ENCODE data around the gene NUP133.

NUP133 gene

GRCh38 chr1:229474509-229474908 lies 33.6 kb downstream of the NUP133 start:
- H3K4me3 ChIP-seq (ENCODE audit: low read depth, low read length) = no peak overlapping the region
- H3K27ac ChIP-seq (ENCODE audit: low read depth, low read length) = no peak overlapping the region
- H3K36me3 ChIP-seq (ENCODE audit: control insufficient read depth, insufficient read depth, low read length) = peaks cover 85% of the 10 kb centered on the region
- H3K9me3 ChIP-seq (ENCODE audit: control insufficient read depth, insufficient read depth, low read length) = no peaks in the 10 kb centered on the region
- H3K4me1 ChIP-seq (ENCODE audit: control insufficient read depth, insufficient read depth, low read length) = no peaks in the 10 kb centered on the region
- H3K27me3 ChIP-seq (ENCODE audit: control insufficient read depth, insufficient read depth, low read length) = no peaks in the 10 kb centered on the region
- H3K9ac ChIP-seq (ENCODE audit: low read depth, low read length) = no peak overlapping the region

- no peaks in the 10 kb centered on the region for H3K4me1 ChIP-seq (ENCODE audit: control insufficient read depth, insufficient read depth, low read length)
- H3K9me3 ChIP-seq (ENCODE audit: control insufficient read depth, insufficient read depth, low read length) = no peaks in the 10 kb centered on the region
- H3K27ac ChIP-seq (ENCODE audit: low read depth, low read length) = no peak overlapping the region
- no peak overlapping the region for H3K9ac ChIP-seq (ENCODE audit: low read depth, low read length)
- H3K36me3 ChIP-seq (ENCODE audit: control insufficient read depth, insufficient read depth, low read length) = peaks cover 86% of the 10 kb centered on the region
- H3K4me3 ChIP-seq (ENCODE audit: low read depth, low read length) = no peak overlapping the region
- no peaks in the 10 kb centered on the region for H3K27me3 ChIP-seq (ENCODE audit: control insufficient read depth, insufficient read depth, low read length)
Observed at GRCh38 chr1:229471175-229471574, 37.0 kb downstream of the NUP133 start.

- peaks cover 88% of the 10 kb centered on the region for H3K36me3 ChIP-seq (ENCODE audit: control insufficient read depth, insufficient read depth, low read length)
- H3K9me3 ChIP-seq (ENCODE audit: control insufficient read depth, insufficient read depth, low read length) = no peaks in the 10 kb centered on the region
- H3K9ac ChIP-seq (ENCODE audit: low read depth, low read length) = no peak overlapping the region
- no peak overlapping the region for H3K27ac ChIP-seq (ENCODE audit: low read depth, low read length)
- H3K27me3 ChIP-seq (ENCODE audit: control insufficient read depth, insufficient read depth, low read length) = no peaks in the 10 kb centered on the region
- H3K4me1 ChIP-seq (ENCODE audit: control insufficient read depth, insufficient read depth, low read length) = no peaks in the 10 kb centered on the region
- H3K4me3 ChIP-seq (ENCODE audit: low read depth, low read length) = no peak overlapping the region
Observed at GRCh38 chr1:229470406-229471043, 37.6 kb downstream of the NUP133 start.

GRCh38 chr1:229466887-229467286 lies 41.3 kb downstream of the NUP133 start:
- Histone ChIP-seq H3K4me3 (ENCODE audit: low read depth, low read length) (no peak overlapping the region), H3K4me1 (ENCODE audit: control insufficient read depth, insufficient read depth, low read length) (no peaks in the 10 kb centered on the region), H3K36me3 (ENCODE audit: control insufficient read depth, insufficient read depth, low read length) (peaks cover 95% of the 10 kb centered on the region), H3K9ac (ENCODE audit: low read depth, low read length) (no peak overlapping the region), H3K27ac (ENCODE audit: low read depth, low read length) (no peak overlapping the region), H3K9me3 (ENCODE audit: control insufficient read depth, insufficient read depth, low read length) (no peaks in the 10 kb centered on the region), H3K27me3 (ENCODE audit: control insufficient read depth, insufficient read depth, low read length) (no peaks in the 10 kb centered on the region)

- no peak overlapping the region for H3K27ac ChIP-seq (ENCODE audit: low read depth, low read length)
- no peaks in the 10 kb centered on the region for H3K9me3 ChIP-seq (ENCODE audit: control insufficient read depth, insufficient read depth, low read length)
- no peaks in the 10 kb centered on the region for H3K4me1 ChIP-seq (ENCODE audit: control insufficient read depth, insufficient read depth, low read length)
- no peaks in the 10 kb centered on the region for H3K27me3 ChIP-seq (ENCODE audit: control insufficient read depth, insufficient read depth, low read length)
- no peak overlapping the region for H3K4me3 ChIP-seq (ENCODE audit: low read depth, low read length)
- H3K36me3 ChIP-seq (ENCODE audit: control insufficient read depth, insufficient read depth, low read length) = peaks cover 97% of the 10 kb centered on the region
- H3K9ac ChIP-seq (ENCODE audit: low read depth, low read length) = no peak overlapping the region
Observed at GRCh38 chr1:229464672-229465071, 43.5 kb downstream of the NUP133 start.

- H3K4me3 ChIP-seq (ENCODE audit: low read depth, low read length) = no peak overlapping the region
- no peaks in the 10 kb centered on the region for H3K27me3 ChIP-seq (ENCODE audit: control insufficient read depth, insufficient read depth, low read length)
- no peaks in the 10 kb centered on the region for H3K4me1 ChIP-seq (ENCODE audit: control insufficient read depth, insufficient read depth, low read length)
- no peaks in the 10 kb centered on the region for H3K9me3 ChIP-seq (ENCODE audit: control insufficient read depth, insufficient read depth, low read length)
- peaks cover 98% of the 10 kb centered on the region for H3K36me3 ChIP-seq (ENCODE audit: control insufficient read depth, insufficient read depth, low read length)
- no peak overlapping the region for H3K9ac ChIP-seq (ENCODE audit: low read depth, low read length)
- H3K27ac ChIP-seq (ENCODE audit: low read depth, low read length) = no peak overlapping the region
Observed at GRCh38 chr1:229461032-229461668, 47.0 kb downstream of the NUP133 start.

- H3K36me3 ChIP-seq (ENCODE audit: control insufficient read depth, insufficient read depth, low read length) = peaks cover 93% of the 10 kb centered on the region
Observed at GRCh38 chr1:229459815-229460214, 48.3 kb downstream of the NUP133 start.

GRCh38 chr1:229457436-229457835 lies 50.7 kb downstream of the NUP133 start:
- H3K4me1 ChIP-seq (ENCODE audit: control insufficient read depth, insufficient read depth, low read length) = no peaks in the 10 kb centered on the region
- no peak overlapping the region for H3K9ac ChIP-seq (ENCODE audit: low read depth, low read length)
- no peak overlapping the region for H3K27ac ChIP-seq (ENCODE audit: low read depth, low read length)
- no peaks in the 10 kb centered on the region for H3K9me3 ChIP-seq (ENCODE audit: control insufficient read depth, insufficient read depth, low read length)
- H3K36me3 ChIP-seq (ENCODE audit: control insufficient read depth, insufficient read depth, low read length) = peaks cover 87% of the 10 kb centered on the region
- no peak overlapping the region for H3K4me3 ChIP-seq (ENCODE audit: low read depth, low read length)
- no peaks in the 10 kb centered on the region for H3K27me3 ChIP-seq (ENCODE audit: control insufficient read depth, insufficient read depth, low read length)

More at GRCh38 chr1:229459815-229460214, 48.3 kb downstream of the NUP133 start:
- Histone ChIP-seq H3K9me3 (ENCODE audit: control insufficient read depth, insufficient read depth, low read length) (no peaks in the 10 kb centered on the region), H3K27me3 (ENCODE audit: control insufficient read depth, insufficient read depth, low read length) (no peaks in the 10 kb centered on the region), H3K27ac (ENCODE audit: low read depth, low read length) (no peak overlapping the region), H3K4me1 (ENCODE audit: control insufficient read depth, insufficient read depth, low read length) (no peaks in the 10 kb centered on the region), H3K4me3 (ENCODE audit: low read depth, low read length) (no peak overlapping the region), H3K9ac (ENCODE audit: low read depth, low read length) (no peak overlapping the region)

- H3K27me3 ChIP-seq (ENCODE audit: control insufficient read depth, insufficient read depth, low read length) = no peaks in the 10 kb centered on the region
- H3K4me1 ChIP-seq (ENCODE audit: control insufficient read depth, insufficient read depth, low read length) = no peaks in the 10 kb centered on the region
- no peak overlapping the region for H3K27ac ChIP-seq (ENCODE audit: low read depth, low read length)
- no peaks in the 10 kb centered on the region for H3K9me3 ChIP-seq (ENCODE audit: control insufficient read depth, insufficient read depth, low read length)
- no peak overlapping the region for H3K4me3 ChIP-seq (ENCODE audit: low read depth, low read length)
- no peak overlapping the region for H3K9ac ChIP-seq (ENCODE audit: low read depth, low read length)
- H3K36me3 ChIP-seq (ENCODE audit: control insufficient read depth, insufficient read depth, low read length) = peaks cover 87% of the 10 kb centered on the region
Observed at GRCh38 chr1:229456016-229456415, 52.1 kb downstream of the NUP133 start.

GRCh38 chr1:229454056-229454455 lies 54.1 kb downstream of the NUP133 start:
- Histone ChIP-seq H3K27me3 (ENCODE audit: control insufficient read depth, insufficient read depth, low read length) (no peaks in the 10 kb centered on the region), H3K4me1 (ENCODE audit: control insufficient read depth, insufficient read depth, low read length) (no peaks in the 10 kb centered on the region), H3K36me3 (ENCODE audit: control insufficient read depth, insufficient read depth, low read length) (peaks cover 82% of the 10 kb centered on the region), H3K27ac (ENCODE audit: low read depth, low read length) (no peak overlapping the region), H3K9ac (ENCODE audit: low read depth, low read length) (no peak overlapping the region), H3K4me3 (ENCODE audit: low read depth, low read length) (no peak overlapping the region), H3K9me3 (ENCODE audit: control insufficient read depth, insufficient read depth, low read length) (no peaks in the 10 kb centered on the region)

- H3K4me1 ChIP-seq (ENCODE audit: control insufficient read depth, insufficient read depth, low read length) = no peaks in the 10 kb centered on the region
- peaks cover 82% of the 10 kb centered on the region for H3K36me3 ChIP-seq (ENCODE audit: control insufficient read depth, insufficient read depth, low read length)
Observed at GRCh38 chr1:229452956-229453801, 55.0 kb downstream of the NUP133 start.

More at GRCh38 chr1:229452956-229453801, 55.0 kb downstream of the NUP133 start:
- Histone ChIP-seq H3K27ac (ENCODE audit: low read depth, low read length) (no peak overlapping the region), H3K27me3 (ENCODE audit: control insufficient read depth, insufficient read depth, low read length) (no peaks in the 10 kb centered on the region), H3K4me3 (ENCODE audit: low read depth, low read length) (no peak overlapping the region), H3K9me3 (ENCODE audit: control insufficient read depth, insufficient read depth, low read length) (no peaks in the 10 kb centered on the region), H3K9ac (ENCODE audit: low read depth, low read length) (no peak overlapping the region)

Data from HUES48 (cell line).